ENCODE measurements around the gene CX3CL1.

- TF ChIP-seq CTCF (conservative IDR thresholded peaks at IDR 0.05; ENCODE audit: low read depth, low read length) = no peak
- no peak for TF ChIP-seq EZH2 (IDR thresholded peaks at IDR 0.05; ENCODE audit: low read length, unreplicated experiment)
These were observed 22.9 kb upstream of the CX3CL1 start for GRCh38 chr16:57349212-57350031.
